ENCODE measurements around the gene MLLT6. TPM values are rescaled to one million over a fixed set of nuclear protein-coding genes. Genes with fewer than 3 reads are reported as not detected.

MLLT6 gene
- total and polyA plus RNA-seq, 2 of the 13 experiments (the other 11 are each of a cell fraction or from before 2014, with no cell fraction given): 50.7 to 69.5 TPM

GRCh38 chr17:38753071-38753506 is 48.0 kb downstream of the MLLT6 start (continued):
- TF ChIP-seq, protein P1, sequence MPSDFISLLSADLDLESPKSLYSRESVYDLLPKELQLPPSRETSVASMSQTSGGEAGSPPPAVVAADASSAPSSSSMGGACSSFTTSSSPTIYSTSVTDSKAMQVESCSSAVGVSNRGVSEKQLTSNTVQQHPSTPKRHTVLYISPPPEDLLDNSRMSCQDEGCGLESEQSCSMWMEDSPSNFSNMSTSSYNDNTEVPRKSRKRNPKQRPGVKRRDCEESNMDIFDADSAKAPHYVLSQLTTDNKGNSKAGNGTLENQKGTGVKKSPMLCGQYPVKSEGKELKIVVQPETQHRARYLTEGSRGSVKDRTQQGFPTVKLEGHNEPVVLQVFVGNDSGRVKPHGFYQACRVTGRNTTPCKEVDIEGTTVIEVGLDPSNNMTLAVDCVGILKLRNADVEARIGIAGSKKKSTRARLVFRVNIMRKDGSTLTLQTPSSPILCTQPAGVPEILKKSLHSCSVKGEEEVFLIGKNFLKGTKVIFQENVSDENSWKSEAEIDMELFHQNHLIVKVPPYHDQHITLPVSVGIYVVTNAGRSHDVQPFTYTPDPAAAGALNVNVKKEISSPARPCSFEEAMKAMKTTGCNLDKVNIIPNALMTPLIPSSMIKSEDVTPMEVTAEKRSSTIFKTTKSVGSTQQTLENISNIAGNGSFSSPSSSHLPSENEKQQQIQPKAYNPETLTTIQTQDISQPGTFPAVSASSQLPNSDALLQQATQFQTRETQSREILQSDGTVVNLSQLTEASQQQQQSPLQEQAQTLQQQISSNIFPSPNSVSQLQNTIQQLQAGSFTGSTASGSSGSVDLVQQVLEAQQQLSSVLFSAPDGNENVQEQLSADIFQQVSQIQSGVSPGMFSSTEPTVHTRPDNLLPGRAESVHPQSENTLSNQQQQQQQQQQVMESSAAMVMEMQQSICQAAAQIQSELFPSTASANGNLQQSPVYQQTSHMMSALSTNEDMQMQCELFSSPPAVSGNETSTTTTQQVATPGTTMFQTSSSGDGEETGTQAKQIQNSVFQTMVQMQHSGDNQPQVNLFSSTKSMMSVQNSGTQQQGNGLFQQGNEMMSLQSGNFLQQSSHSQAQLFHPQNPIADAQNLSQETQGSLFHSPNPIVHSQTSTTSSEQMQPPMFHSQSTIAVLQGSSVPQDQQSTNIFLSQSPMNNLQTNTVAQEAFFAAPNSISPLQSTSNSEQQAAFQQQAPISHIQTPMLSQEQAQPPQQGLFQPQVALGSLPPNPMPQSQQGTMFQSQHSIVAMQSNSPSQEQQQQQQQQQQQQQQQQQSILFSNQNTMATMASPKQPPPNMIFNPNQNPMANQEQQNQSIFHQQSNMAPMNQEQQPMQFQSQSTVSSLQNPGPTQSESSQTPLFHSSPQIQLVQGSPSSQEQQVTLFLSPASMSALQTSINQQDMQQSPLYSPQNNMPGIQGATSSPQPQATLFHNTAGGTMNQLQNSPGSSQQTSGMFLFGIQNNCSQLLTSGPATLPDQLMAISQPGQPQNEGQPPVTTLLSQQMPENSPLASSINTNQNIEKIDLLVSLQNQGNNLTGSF (CRISPR knock-in tag; IDR thresholded peaks at IDR 0.05): no peak
- peak; percentile 65; the same call in 1 of the 2 replicates for TF ChIP-seq AKAP8 (CRISPR knock-in tag; IDR thresholded peaks at IDR 0.05)
- 0 out of 2 replicates have a peak, but pooled peaks have one; percentile 8 for TF ChIP-seq ZNF296 (CRISPR knock-in tag; conservative IDR thresholded peaks at IDR 0.05)
- TF ChIP-seq, protein P2, sequence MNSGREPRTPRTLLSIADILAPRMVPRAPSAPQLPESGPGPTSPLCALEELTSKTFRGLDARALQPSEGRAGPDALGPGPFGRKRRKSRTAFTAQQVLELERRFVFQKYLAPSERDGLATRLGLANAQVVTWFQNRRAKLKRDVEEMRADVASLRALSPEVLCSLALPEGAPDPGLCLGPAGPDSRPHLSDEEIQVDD (CRISPR knock-in tag; IDR thresholded peaks at IDR 0.05; ENCODE audit: borderline replicate concordance): 0 out of 2 replicates have a peak, but pooled peaks have one; percentile 51
- 0 out of 2 replicates have a peak, but pooled peaks have one; percentile 26 for TF ChIP-seq ZNF563 (CRISPR knock-in tag; IDR thresholded peaks at IDR 0.05)
- TF ChIP-seq E2F2 (CRISPR knock-in tag; IDR thresholded peaks at IDR 0.05; ENCODE audit: borderline replicate concordance): 0 out of 2 replicates have a peak, but pooled peaks have one; percentile 13

Data from HepG2 (cell line).